ENCODE results near the gene TXNDC17.
"Not testable (repeated sequence)": the region's sequence is repeated elsewhere in the genome, so short reads cannot be mapped to it uniquely, and the experiment has no call there.

Gene TXNDC17

DNA sequence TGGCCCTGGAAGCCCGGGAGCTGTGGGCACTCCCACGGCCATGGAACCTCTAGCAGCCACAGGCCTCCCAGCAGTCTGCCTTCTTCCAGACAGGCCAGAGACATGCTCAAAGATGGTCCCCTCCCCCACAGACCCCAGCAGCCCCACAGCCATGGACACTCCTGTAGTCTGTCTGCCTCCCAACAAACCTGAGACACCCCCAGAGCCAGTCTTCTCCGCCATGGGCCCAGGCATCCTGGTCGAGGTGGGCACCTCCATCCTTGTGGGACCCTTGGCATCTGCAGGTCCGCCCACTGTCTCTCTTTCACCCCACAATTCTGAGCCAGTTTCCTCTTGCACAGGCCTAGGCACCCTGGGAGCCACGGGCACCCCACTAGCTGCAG is 3.4 kb upstream of the TXNDC17 start:
- no peak for DNase-seq (ENCODE audit: low read depth)

DNA sequence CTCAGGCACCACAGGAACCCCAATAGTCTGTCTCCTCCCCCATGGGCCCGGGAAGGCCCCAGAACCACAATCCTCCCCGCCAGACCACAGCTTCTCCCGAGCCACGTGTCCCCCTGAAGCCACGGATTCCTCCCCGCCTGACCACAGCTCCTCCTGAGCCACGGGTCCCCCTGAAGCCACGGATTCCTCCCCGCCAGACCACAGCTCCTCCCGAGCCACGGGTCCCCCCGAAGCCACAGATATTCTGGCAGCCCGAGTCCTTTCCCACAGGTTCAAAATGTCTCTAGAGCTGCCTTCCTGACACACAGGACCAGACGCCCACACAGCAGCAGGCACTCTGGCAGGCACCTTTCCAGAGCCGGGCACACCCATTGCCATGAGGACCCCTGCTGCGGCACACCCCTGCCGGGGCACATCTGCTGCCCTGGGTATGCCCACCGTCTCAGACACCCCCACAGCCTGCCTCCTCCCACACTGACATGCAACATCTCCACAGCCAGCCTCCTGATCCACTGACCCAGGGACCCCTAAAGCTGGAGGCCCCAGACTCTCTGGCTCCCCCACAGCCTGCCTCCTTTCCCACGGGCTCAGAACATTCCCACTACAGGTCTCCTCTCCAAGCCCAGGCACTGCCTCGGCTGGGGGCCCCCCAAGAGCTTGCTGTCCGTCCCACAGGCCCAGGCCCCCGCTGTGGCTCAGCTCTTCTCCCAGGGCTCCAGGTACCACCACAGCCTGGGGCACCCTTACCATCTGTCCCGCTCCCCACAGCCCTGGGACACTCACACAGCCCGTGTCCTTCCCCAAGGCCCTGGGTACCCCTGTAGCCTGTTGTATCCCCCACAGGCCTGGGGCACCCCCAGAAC is 2.6 kb upstream of the TXNDC17 start:
- DNase-seq (ENCODE audit: low read depth), result no peak

DNA sequence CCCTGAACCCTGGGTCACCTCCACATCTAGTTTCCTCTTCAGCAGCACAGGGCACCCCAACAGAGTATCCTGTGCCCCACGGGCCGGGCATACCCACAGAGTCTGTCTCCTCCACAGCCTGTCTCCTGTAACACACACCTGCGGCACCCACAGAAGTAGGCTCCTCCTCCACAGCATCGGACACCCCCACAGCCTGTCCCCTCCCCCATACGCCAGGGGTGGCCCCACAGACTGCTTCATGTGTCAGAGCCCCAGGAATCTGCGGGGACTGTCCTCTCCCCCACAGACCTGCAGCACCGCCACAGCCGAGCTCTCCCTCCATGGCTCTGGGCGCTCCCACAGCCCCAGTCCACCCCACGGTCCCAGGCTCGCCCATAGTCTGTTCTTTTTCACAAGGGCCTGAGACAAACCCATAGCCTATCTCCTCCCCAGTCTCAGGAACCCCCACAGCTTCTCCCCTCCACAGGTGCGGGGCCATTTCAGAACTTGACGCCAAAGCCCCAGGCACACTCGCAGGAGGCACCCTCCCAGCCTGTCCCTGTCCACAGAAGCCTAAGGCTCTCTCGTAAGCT is 1.8 kb upstream of the TXNDC17 start:
- DNase-seq (ENCODE audit: low read depth), result no peak

DNA sequence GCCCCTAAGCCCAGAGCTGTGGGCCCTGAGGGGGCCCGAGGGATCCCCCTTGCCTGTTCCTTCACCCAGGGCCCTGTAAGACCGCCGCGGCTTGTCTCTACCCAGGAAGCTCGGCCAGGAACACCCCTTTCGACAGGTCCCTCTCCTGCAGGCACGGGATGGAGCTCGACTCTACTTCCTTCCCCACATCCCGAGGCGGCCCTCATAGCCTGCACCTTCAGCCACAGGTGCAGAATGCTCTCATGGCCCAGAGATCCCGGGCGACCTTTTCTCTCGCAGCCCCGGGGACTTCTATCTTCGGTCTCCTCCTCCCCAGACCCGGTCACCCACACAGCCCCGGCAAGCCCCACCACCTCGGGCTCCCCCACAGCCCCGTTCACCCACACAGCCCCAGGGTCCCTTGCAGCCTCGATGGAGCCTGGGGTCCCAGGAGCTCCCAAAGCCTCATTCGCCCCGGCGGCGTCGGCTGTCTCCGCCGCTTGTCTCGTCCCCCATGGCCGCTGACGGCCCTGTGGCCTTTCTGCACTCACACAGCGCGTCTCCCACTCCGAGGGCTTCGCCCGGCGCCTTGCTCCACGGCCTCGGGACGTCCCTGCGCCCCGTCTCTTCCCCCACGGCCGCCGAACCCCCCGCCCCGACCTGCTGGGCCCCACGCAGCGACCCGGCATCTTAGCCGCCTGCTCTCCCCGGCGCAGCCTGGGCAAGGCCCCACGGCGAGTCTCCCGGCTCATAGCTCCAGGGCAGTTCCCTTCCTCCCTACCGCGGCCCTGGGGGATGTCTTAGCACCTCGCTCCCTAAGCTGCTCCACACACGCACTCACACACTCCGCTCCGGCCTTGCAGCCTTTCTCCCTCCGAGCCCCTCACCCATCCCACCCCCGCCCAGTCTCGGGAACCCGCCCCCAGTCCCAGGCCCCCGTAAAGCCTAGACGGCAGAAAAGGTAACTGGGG is 999 bp upstream of the TXNDC17 start:
- DNase-seq (ENCODE audit: low read depth), result no peak

DNA sequence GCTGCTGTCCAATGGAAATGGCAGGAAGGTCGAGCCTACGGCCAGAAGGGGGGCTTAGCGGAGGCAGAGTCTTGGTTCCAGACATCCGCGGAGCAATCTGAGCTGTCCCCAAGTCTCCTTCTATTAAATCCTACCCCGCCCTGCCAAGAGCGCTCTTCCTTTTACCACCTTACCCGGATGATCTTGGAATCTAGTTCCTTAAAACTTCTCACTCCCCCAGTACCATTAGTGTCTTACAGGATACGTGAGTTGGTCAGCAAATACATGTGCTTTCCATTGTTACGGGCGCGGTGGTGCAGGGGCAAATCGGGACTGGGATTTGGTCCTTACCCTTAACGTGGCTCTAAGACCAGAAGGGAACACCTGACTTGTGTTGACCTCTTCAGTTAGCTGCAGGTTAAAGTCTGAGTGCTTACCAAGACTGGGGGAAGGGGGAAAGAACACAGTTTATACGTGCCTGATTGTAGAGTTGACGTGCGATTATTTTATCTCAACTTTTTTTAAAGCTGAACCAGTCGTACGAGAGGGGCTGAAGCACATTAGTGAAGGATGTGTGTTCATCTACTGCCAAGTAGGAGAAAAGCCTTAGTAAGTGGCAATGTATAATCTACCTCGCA is 495 bp downstream of the TXNDC17 start:
- DNase-seq (ENCODE audit: low read depth), result no peak

DNA sequence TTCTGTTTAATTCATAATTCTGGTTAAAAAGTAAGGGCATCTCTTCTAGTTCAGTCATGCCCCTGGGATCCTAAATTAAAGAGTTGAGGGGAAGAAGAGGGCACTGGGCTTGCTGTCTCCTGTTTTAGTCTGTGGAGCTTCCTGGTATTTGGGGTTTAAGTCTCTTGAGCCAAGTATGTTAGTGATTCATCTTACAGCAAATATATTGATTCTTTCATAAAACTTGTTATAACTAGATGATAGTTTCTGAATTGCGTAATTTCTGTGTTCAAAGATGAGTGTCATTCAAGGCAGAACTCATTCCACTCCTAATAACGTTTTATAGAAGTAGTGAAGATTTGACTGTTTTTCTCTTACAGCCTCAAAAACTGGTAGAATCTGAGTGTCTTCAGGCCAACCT is 1.7 kb downstream of the TXNDC17 start:
- DNase-seq (ENCODE audit: low read depth), result no peak

DNA sequence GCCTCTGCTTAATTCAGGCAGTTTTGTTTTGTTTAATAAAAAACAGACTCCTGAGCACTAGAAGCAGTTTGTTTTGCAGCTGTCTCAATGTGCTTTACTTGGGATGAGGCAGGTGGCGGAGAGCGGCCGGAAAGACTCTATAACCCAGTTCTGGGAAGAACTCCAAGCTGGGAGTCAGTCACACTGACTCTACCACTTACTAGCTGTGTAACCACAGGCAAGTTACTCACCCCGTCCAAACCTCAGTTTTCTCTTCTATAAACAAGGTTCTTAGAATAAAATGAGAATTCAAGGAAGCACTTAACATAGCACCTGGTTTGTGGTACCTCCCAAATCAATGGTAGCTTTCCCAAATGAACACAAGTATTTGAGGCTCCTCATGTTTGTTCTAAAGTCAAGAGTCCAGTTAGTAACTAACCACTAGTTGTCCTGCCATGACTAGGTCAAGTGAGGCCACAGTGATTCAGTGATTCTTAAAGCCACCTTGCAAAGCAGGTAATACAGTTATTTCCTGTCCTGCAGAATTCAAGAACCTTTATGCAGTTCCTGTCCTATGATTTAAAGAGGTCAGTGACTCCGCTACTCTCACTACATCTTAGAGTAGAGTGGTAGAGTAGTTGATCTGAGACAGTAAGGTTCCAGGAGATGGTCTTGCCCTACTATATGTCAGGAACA is 2.7 kb downstream of the TXNDC17 start:
- no peak for DNase-seq (ENCODE audit: low read depth)

DNA sequence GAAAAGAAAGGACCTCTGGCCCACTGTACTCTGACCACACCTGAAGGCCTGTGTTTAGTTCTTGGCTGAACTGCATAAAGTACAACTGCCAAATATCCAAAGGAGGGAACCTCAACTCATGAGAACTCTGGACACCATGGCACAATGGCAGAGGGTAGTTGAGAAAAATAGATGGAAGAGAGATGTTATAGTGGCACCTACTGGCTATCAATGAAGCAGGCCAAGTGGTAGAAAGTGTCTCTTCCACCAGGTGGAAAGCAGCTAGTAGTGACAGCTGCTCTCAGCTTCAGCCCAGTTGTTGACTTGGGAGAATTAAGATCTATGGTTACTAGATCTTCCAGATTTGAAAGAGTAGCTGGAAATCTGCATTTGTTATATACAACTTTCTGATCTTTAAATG is 7.3 kb downstream of the TXNDC17 start:
- no peak for DNase-seq (ENCODE audit: low read depth)

DNA sequence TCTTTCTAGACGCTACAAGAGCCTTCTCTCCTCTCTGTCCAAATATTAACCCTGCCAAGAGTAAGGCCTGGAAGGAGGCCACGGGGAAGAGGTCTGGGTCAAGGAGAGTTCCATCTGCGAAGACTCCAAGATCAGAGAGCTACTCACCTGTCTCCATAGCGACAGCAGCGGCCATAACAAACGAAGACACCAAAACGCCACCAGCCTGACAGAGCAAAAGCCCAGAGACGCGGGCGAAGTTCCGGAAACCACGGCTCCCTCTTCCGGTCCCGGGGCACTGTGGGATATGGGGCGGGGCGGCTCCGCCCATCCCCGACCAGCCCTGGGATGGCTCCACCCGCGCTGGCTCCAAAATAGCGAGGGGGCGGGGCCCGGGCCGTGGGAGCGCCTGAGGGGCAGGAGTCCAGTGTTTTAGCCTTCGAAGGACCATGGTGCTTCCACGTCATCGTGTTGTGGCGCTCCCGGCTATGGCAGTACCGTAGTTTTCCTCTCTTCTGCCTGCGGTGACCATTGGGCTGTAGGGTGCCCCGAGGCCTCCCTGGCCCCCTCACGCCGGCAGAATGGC is 10.6 kb downstream of the TXNDC17 start, which contains the start of the genes C17orf100 and MED31:
Gene C17orf100 (plus strand): TSS at position 409 of the 565 bp plus-strand sequence. CDS start 152 bp downstream, at position 561.
Gene MED31 (minus strand): TSS at position 252 of the 565 bp plus-strand sequence. CDS start 77 bp downstream, at position 175.
- peak; percentile 90 for DNase-seq (ENCODE audit: low read depth)

DNA sequence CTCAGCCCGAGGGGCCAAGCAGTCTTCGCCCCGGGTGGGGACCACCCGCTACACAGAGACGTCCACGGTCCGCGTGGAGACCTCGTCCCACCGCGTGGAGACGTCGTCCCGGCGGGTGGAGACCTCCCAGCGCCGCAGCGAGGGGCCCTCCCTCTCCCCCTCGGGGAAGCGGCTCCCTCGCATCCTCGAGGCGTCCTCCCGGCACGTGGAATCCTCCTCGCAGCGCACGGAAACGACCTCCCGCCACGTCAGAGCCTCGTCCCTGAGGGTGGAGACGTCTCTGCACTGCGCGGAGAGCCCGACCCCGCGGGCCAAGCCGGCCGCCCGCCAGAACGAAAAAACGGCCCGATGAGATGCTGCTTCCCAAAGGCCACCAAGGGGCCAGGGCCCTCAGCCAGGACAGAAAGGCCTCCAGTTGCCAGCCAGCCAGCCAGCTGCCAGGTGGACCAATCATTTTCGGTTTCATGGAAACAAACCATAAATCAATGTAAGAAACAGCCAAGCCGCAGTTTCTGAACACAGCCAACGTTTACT is 11.1 kb downstream of the TXNDC17 start:
- DNase-seq (ENCODE audit: low read depth), result no peak

DNA sequence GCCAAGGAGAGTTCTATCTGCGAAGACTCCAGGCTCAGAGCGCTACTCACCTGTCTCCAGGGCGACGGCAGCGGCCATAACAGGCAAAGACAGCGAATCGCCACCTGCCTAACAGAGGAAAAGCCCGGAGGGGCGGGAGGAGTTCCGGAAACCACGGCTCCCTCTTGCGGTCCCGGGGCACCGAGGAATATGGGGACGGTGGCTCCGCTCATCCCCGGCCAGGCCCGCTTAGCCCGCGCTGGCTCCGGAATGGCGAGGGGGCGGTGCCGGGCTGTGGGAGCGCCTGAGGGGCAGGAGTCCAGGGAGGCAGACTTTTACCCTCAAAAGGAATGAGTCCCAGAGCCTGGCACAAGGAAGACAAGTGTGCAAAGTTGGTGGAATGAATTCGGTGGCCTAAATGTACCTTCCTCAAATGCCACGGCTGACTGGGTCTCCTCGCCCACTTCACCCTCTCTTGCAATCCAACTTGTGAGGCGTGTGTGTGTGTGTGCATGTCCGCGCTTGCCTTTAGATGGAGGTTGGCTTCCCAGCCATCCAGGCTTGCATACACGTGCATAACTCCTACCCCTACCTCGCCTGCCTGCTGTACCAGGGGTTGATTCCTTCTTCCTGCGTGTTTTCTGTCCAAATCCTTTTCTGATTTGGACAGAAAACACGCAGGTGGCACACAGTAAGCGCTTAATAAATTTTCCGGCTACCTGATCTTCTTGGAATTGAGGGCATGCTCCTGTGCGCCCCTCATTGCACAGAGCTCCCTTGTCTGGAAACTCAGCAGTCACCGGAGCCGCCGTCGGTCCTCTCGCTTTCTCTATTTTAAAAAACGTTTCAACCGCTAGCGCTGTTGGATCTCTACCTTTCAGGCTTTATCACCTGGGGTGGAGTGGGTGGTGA is 14.2 kb downstream of the TXNDC17 start:
- DNase-seq (ENCODE audit: low read depth), result no peak

DNA sequence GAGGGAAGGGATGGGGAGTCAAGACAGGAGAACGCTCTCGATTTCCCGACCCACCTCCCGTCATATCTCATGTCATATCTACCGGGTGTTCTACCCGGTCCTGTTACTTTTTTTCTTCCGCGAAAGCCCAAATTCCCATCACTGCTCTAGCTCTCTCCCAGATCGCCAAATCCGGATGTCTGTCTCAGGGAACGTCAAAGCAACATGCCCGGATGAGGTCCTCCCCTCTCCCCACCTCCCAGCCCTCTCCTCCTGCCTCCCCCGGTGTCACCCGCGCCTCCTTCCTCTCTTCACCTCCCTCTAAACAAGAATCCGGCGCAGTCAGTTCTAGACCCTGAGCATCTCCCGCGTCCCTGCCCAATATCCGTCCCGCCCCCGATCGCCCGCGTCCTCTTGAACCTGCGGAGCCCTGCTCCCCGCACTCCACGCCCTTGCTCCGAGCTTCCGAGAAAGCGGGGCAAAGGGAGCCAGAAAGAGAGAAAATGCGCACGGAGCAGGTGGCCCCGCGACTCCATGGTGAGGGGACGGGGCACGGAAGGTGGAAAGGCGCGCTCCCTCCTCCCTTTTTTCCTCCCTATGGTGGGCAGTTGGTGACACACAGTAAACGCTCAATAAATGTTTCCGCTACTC is 15.0 kb downstream of the TXNDC17 start:
- DNase-seq (ENCODE audit: low read depth), result not testable (repeated sequence)

DNA sequence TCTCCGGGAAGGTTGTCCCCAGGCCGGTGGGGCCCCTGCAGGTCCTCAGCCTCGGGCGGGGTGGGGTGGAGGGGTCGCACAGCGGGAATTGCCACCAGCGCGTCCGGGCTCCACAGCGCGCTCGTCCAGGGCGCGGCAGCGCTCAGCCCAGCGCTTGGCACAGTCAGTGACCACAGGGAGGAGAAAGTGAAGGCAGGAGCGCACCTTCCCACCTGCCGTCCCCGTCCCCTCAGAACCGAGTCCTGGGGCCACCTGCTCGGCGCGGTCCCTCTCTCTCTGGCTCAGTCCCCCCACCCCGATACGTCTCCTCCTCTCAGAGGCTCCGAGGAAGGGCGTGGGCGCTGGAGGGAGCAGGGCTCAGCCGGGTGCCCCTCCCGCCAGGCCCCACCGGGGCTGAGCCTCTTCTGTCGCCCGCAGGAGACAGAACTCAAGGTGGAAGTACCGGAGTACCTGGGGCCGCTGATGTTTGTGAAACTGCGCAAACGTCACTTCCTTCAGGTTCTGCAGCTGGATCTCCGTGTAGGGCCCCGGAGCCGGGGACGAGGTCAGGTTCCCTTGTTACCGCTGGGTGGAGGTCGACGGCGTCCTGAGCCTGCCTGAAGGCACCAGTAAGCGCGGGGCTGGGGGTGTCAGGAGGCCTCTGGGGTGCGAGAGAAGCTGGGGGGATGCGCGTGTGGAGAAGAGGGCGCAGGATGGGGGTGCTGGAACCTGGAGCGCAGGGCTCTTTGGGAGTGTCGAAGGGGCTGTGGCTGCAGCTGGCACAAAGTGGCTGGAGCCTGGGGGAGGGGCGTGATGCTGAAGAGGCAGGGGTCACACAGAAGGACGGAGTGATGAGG is 16.2 kb downstream of the TXNDC17 start:
- DNase-seq (ENCODE audit: low read depth), result peak; percentile 51

DNA sequence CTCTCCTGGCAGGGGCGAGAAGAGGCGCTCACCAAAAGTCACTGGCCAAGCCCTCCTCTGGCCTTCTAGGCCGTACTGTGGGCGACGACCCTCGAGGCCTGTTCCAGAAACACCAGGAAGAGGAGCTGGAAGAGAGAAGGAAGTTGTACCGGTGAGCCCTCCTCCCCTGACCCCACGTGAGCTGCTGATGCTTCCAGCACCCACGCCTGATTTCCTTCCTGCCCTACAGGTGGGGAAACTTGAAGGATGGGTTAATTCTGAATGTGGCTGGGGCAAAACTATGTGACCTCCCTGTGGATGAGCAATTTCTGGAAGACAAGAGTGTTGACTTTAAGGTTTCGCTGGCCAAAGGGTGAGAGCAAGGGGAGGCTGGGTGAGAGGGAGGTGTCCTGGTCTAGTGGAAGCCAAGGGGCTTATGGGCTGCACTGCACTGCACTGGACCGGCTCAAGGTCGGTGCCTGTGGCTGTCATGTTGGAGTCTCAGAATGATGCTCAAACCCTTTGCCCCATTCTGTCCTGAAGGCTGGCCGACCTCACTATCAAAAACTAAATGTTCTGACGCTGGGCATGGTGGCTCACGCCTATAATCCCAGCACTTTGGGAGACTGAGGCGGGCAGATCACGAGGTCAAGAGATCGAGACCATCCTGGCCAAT is 16.9 kb downstream of the TXNDC17 start:
- no peak for DNase-seq (ENCODE audit: low read depth)

DNA sequence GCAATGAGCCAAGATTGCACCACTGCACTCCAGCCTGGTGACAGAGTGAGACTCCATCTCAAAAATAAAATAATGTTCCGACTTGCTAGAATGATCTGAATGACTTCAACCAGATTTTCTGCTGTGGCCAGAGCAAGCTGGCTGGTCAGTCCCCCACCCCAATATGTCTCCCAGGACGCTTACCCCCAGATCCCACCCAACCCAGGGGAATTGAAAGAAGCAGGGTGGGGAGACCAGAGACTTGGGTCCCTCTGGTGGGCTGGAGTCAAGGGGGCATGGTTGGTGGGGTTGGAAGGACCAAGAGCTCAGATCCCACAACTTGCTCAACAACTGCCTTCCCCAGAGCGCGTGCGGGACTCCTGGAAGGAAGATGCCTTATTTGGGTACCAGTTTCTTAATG is 17.6 kb downstream of the TXNDC17 start:
- DNase-seq (ENCODE audit: low read depth), result not testable (repeated sequence)

DNA sequence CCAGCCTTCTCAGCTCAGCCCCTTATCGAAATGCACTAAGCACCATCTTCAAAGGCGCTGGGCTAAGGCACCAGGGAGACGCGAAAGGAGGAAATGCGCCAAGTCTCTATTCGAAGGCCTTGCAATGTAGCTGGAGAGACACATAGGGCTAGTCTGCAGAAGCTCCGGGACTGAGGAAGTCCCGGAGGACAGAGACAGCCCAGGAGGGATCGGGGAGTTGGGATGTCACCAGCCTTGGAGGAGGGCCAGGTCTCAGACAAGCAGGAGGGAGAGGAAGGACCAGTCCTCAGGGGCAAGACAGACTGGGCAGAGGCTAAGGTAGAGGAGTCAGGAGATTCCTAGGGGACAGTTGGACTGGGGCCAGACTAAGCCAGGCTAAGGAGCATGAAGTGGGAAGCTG is 19.2 kb downstream of the TXNDC17 start:
- no peak for DNase-seq (ENCODE audit: low read depth)

DNA sequence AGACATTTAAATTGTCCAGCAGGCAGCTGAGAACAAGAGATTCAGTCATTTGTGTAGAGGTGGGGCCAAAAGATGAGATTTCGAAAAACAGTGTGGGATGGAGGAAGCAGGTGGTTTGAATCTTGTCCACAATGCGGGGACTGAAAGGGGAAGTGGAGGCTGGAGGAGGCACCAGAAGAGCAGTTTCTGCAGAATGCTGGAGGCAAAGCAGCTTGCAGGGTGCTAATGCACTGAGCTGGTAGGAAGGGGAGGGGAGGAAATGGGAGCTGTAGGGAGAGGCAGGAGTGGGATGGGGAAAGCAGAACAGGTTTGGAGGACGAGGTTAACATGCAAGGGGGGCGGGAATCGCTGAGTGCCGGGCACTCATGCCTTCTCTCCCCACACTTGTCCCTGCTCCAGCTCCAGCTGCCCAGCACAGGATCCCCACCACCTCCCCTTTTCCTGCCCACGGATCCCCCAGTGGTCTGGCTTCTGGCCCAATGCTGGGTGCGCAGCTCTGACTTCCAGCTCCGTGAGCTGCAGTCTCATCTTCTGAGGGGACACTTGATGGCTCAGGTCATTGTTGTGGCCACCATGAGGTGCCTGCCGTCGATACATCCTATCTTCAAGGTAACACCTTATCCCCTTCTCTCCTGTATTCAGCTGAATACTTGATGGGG is 20.1 kb downstream of the TXNDC17 start:
- no peak for DNase-seq (ENCODE audit: low read depth)
